OCI-LY1 (cell line): ENCODE measurements around the gene STEAP4.

Experiments used
- EZH2 ChIP-seq: fragments of 200-600 bp; sonication (generic), shearing (Covaris generic); IDR thresholded peaks from 2 replicates; pipeline ENCODE4 v1.8.0; 2017; ENCODE audit warnings: borderline replicate concordance, mixed run types, mild to moderate bottlenecking, antibody characterized with exemption, low read length, moderate library complexity, mixed read lengths
- TF ChIP-seq, protein P1 (sequence below): fragments of 200-600 bp; sonication (generic), shearing (Covaris generic); IDR thresholded peaks from 2 replicates; pipeline ENCODE4 v1.5.1; 2017; ENCODE audit warnings: mild to moderate bottlenecking, antibody characterized with exemption, low read length, moderate library complexity, mixed read lengths

DNA sequence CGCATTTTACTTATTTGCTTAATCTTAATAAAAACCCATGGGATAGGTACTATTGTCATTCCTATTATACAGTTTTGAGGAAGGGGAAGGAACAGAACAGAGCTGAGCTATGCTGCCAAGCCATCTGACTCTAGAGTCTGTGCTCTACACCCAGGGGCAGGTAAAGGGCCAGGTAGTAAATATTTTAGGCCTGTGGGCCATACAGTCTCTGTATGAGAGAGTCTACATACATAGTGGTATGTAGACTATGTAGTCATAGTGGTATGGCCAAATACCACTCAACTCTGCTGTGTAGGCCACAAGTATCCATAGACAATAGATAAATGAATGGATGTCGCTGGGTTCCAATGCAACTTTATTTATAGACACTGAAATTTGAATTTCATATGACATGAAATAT lies 83.4 kb downstream of the STEAP4 start:
- TF ChIP-seq, protein P1, sequence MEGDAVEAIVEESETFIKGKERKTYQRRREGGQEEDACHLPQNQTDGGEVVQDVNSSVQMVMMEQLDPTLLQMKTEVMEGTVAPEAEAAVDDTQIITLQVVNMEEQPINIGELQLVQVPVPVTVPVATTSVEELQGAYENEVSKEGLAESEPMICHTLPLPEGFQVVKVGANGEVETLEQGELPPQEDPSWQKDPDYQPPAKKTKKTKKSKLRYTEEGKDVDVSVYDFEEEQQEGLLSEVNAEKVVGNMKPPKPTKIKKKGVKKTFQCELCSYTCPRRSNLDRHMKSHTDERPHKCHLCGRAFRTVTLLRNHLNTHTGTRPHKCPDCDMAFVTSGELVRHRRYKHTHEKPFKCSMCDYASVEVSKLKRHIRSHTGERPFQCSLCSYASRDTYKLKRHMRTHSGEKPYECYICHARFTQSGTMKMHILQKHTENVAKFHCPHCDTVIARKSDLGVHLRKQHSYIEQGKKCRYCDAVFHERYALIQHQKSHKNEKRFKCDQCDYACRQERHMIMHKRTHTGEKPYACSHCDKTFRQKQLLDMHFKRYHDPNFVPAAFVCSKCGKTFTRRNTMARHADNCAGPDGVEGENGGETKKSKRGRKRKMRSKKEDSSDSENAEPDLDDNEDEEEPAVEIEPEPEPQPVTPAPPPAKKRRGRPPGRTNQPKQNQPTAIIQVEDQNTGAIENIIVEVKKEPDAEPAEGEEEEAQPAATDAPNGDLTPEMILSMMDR: no peak
- TF ChIP-seq EZH2: no peak
